OCI-M2 (cell line): ENCODE results near the gene RECK.
"Not testable (repeated sequence)": the region's sequence is repeated elsewhere in the genome, so short reads cannot be mapped to it uniquely, and the experiment has no call there.

Experiments
- DNase-seq: peaks from one replicate; lab custom pipeline; 2025; ENCODE audit not compliant: unreplicated experiment; lab: John Stamatoyannopoulos, UW

RECK gene, protein sequence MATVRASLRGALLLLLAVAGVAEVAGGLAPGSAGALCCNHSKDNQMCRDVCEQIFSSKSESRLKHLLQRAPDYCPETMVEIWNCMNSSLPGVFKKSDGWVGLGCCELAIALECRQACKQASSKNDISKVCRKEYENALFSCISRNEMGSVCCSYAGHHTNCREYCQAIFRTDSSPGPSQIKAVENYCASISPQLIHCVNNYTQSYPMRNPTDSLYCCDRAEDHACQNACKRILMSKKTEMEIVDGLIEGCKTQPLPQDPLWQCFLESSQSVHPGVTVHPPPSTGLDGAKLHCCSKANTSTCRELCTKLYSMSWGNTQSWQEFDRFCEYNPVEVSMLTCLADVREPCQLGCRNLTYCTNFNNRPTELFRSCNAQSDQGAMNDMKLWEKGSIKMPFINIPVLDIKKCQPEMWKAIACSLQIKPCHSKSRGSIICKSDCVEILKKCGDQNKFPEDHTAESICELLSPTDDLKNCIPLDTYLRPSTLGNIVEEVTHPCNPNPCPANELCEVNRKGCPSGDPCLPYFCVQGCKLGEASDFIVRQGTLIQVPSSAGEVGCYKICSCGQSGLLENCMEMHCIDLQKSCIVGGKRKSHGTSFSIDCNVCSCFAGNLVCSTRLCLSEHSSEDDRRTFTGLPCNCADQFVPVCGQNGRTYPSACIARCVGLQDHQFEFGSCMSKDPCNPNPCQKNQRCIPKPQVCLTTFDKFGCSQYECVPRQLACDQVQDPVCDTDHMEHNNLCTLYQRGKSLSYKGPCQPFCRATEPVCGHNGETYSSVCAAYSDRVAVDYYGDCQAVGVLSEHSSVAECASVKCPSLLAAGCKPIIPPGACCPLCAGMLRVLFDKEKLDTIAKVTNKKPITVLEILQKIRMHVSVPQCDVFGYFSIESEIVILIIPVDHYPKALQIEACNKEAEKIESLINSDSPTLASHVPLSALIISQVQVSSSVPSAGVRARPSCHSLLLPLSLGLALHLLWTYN

GRCh38 chr9:36036780-36037548, at the start of gene RECK:
RECK (plus strand) TSS chr9:36036913; CDS start chr9:36036999, 86 bp downstream.
- DNase-seq, result peak; percentile 7

DNA sequence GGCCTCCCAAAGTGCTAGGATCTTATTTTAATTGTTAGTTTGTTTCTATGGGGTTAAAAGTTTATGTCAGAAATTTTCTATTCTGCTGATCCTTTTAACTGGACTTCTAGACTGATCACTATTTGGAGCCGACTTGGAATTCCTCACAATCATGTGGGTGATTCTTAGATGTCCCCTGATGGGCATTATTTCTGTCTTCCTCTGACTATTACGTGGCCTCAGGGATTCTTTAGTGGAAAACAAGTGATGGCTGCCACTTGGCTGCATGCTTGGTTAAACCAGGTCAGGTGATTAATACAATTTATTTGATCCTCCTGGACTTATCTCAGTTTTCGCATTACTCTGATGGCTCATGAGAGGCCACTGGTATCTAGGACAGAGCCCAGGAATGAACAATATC, 46.6 kb upstream of the RECK start:
- no peak for DNase-seq

- not testable (repeated sequence) for DNase-seq
Measured at GRCh38 chr9:35993136-35993535, 43.6 kb upstream of the RECK start.

DNA sequence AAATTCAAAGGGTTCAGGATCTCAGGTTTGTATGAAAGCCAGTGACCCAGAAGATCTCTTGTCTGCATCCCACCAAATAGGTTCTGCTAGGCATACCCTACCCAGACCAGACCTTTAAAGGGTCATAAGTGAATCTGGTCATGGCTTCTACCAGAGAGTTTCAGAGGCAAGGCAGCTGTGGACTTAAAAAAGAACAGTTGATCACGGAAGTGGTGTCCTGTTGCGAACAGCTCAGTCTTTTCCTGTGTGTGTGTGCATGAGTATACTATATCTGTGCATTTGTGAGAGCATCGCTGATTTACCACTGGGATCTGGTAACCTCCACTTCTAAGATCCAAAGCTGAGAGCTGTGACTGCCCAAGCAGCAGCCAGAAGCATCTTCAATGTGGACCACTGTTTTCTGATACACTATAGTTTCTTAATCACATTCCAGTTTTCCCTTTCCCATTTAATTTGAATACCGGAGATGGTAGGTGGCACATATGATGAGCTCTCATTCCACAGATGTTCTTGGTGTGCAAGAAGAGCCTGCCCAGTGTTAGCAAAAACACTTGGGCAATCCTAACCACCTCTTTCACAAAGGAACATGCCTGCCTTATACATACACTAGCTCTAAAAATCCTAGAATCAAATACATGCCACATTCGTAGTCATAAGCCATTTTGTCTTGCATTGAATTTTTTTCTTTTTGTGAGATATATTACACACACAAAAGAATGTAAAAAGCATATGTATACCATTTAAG, 42.6 kb upstream of the RECK start:
- no peak for DNase-seq

- no peak for DNase-seq
Measured at GRCh38 chr9:35994959-35995358, 41.8 kb upstream of the RECK start.

DNA sequence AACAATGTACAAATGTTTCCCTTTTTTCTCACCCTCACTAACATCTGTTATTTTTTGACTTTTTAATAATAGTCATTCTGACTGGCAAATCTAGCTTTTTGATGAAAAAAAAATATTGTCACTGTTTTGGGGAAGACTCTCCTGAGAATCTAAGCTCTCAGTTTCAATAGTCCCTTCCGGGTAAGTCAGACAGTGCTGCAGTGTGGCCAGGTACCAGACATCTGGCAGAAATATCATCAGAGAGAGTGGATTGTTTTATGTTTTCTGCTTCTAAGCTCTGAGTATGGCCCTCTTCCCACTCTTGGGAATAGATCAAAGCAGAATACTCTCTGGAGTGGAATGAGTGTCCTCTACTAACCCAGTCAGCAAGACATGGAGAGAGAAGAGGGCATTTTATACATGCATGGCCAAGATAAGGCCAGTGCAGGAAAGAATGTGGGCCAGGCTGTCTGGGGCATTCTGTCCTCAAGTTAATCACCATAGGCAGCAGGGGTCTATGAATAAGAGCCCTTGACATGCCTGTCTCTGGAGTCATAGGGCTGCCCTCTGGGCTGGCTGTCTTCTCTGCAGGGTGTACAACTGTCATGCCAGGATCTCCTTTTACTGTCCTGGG, 40.2 kb upstream of the RECK start:
- DNase-seq, result no peak

- DNase-seq, result not testable (repeated sequence)
Measured at GRCh38 chr9:35997016-35997415, 39.7 kb upstream of the RECK start.

- DNase-seq, result no peak
Measured at GRCh38 chr9:35998333-35998732, 38.4 kb upstream of the RECK start.

GRCh38 chr9:36005891-36006290, 30.8 kb upstream of the RECK start:
- DNase-seq, result no peak

DNA sequence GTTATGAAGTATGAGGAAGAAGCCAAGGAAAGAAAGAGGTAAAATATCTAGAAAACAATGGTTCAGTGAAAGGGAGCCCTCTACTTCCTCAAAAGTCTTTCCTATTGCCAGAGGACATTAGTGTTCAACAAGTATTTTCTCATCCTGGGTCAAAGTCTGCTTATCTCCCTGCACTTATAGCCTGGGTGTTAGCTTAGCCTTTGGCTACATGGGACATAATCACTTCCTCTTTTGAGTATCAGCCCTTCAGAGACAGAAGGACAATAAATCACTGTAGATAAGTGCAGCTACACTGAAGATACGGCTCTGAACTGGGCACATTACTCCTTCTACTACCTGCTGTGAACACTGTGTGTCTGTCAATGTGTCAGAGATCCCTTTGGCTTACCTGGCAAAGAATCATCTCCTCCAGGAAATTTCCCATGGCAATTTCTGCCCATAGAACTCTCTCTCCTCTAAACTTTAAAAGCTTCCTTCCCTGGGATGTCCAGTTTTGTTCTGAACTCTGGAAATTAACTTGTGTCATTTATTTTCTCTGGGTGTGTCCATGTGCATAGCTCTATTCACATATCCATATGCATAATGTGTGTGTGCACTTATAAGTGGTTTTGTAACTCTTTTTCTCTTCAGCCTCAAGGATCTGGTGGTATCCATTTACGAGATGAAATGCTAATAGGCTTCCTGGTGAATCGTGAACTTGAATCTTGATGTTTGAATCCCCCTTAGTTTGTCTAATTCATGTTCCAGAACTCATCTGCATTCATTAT, 30.0 kb upstream of the RECK start:
- peak; percentile 17 for DNase-seq

DNA sequence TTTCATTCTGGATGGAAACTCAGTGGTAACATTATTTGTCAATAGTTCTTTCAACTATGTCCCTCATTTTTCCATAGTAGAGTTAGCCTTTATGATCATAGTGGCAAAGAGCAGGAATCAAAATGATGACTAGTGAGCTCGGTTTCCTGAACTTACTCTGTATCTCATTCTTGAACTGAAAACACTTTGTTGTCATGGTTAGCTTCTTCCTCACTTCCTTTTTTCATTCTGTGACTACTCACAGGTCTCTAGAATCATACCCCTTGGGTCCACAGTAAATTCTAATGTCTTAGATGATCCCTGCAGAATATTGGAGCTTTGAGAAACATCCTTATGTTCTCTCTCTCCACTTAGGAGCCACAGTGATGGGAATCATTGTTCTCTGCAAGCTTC, 29.4 kb upstream of the RECK start:
- DNase-seq, result no peak

DNA sequence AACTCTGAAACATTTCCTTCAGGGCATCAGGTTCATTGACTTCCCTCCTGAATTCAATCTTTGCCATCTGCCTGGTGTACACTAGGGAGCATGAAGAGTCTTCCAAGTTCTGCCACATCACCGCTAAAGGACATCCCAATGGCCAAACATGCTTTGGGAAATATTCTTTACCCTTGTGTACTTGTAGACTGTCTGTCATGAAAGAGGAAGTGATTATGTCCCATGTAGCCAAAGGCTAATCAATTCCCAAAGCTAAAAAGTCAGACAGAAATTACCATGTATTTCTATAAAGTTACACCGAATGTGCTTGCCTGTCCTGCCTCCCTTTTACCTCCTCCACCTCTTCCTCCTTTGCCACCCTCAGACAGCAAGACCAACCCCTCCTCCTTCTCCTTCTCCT, 28.9 kb upstream of the RECK start:
- DNase-seq, result no peak

GRCh38 chr9:36008774-36009300, 27.9 kb upstream of the RECK start:
- no peak for DNase-seq

- no peak for DNase-seq
Measured at GRCh38 chr9:36011379-36011778, 25.3 kb upstream of the RECK start.

DNA sequence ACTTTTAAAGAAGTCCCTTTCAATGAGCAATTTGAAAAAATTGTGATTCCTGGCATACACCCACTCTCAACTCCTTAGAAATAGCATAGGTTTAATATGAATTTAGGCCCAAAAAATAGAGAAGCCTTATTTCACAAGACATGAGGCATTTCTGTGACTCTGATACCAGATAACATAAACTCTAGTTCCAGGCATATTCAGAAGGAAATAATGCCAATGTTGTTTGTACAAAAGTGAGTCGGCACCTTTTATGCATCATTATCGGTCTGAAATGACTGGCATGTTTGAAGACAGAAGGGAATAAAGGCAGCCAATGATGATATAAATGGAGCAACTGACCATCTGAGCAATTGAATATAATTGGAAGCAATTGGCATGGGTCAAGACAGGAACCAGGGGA, 19.4 kb upstream of the RECK start:
- no peak for DNase-seq

DNA sequence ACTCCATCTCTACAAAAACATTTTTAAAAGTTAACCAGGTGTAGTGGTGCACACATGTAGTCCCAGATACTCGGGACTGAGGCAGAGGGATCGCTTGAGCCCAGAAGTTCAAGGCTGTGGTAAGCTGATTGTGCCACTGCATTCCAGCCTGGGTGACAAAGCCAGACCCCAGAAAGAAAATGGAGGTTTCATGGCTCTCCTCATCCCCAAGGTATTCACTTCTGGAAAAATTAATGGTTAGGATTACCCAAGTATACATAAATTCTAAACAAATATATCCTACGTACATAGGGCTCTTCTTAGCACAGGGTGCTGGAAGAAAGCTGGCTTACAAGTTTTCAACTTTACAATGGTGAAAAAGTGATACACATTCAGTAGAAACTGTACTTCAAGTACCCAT, 18.6 kb upstream of the RECK start:
- no peak for DNase-seq

DNA sequence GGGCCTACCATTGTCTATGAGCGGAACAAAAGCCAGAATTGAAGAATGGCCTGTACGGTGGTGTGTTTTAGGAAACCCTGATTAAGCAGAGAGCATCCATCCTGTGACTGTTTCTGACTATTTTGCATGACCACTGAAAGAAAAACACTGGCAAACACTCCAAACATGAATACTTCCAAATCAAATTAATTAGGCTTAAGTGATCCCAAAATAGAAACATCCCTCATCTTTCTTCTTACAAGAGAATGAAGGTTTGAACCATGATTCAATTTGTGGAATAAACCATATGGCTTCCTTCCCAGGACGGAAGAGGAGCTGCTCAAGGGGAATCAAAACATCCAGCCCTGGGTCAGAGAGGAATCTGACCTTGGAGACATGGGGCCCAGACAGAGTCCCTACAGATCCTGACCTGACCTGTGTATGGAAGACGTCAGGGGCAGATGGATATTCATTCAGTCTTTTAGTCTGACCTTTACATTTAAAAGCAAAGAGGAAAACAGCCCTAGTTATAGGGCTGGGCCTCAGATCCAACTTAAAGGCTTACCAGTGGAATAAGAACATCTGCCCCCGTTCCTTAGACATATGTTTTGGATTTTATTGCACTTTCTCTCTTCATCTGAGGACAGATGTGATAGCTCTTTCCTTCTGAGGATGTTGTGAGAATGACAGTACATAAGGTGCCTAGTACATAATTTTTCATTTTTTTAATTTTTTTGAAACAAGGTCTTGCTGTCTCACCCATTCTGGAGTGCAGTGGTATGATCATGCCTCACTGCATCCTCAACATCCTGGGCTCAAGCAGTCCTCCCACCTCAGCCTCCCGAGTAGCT, 17.6 kb upstream of the RECK start:
- DNase-seq, result no peak

- no peak for DNase-seq
Measured at GRCh38 chr9:36021968-36022367, 14.7 kb upstream of the RECK start.
